Effector memory CD8-positive, alpha-beta T cell (primary cell): Measurements from ENCODE around the gene CAMSAP2.
A peak's percentile ranks its signal among the peaks of the same experiment; 100 is the strongest.
"Not testable (repeated sequence)": the region's sequence is repeated elsewhere in the genome, so short reads cannot be mapped to it uniquely, and the experiment has no call there.

Experiments
- ATAC-seq: fragments of 150-1000 bp; cut with Tn5 transposase; replicated peaks from 2 replicates; pipeline ENCODE4 v1.10.0; 2021; ENCODE audit warnings: mild to moderate bottlenecking, moderate library complexity
- DNase-seq, 3 experiments: peaks; one replicate each; pipeline ENCODE4 v3.0.0; 2021
- H3K27ac Mint-ChIP-seq, 2 donors: one replicate each; pipeline ENCODE4 v1.8.0; 2022; ENCODE audit warnings: mild to moderate bottlenecking in 2 of 2, mixed read lengths in 2 of 2, moderate library complexity in 2 of 2
- H3K27me3 Mint-ChIP-seq, 2 donors: one replicate each; pipeline ENCODE4 v1.8.0; 2022; ENCODE audit warnings: mixed read lengths in 2 of 2
- H3K36me3 Mint-ChIP-seq: one replicate; pipeline ENCODE4 v1.8.0; 2022; ENCODE audit warnings: mild to moderate bottlenecking, moderate library complexity, mixed read lengths; ENCODE audit not compliant: insufficient read depth
- H3K4me1 Mint-ChIP-seq, 2 donors: one replicate each; pipeline ENCODE4 v1.8.0; 2022; ENCODE audit warnings: low read depth in 2 of 2, mixed read lengths in 2 of 2
- H3K4me3 Mint-ChIP-seq, 2 donors: one replicate each; pipeline ENCODE4 v1.8.0; 2022; ENCODE audit warnings: mild to moderate bottlenecking in 2 of 2, mixed read lengths in 2 of 2, moderate library complexity in 2 of 2
- H3K9me3 Mint-ChIP-seq, 2 donors: one replicate each; pipeline ENCODE4 v1.8.0; 2022; ENCODE audit warnings: mixed read lengths in 2 of 2

Gene CAMSAP2

GRCh38 chr1:200744143-200744542 lies 5.5 kb downstream of the CAMSAP2 start:
- no peak for DNase-seq
- Mint-ChIP-seq H3K36me3 (no peaks in the 10 kb centered on the region), H3K27ac (peak overlapping the region in 1 of 2 donors; percentile 5), H3K4me1 (peaks cover 4% of the 10 kb centered on the region in 2 donors), H3K27me3 (no peaks in the 10 kb centered on the region), H3K9me3 (no peaks in the 10 kb centered on the region), H3K4me3 (no peak overlapping the region)
- no peak for ATAC-seq

DNA sequence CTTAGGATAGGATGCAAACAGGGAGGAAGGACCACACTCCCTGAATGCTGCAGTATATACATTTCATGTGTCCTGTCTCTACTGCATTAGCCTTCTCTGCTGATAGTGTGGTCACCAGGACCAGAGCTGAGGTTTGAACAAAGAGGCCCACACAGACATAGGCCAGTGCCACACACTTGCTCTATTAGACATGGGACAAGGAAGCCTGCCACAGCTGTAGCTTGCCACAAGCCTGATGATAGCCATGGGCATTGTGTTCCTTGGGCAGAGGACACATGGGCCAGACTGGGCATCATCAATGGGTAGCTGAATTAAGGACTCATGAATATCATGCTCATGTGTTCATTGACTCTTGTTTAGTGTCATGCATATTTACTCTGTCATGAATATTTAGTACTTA lies 10.4 kb downstream of the CAMSAP2 start:
- H3K27ac Mint-ChIP-seq = no peak overlapping the region
- DNase-seq (no peak), ATAC-seq (no peak)
- H3K4me3 Mint-ChIP-seq = no peak overlapping the region
- H3K36me3 Mint-ChIP-seq = no peaks in the 10 kb centered on the region
- H3K9me3 Mint-ChIP-seq = no peaks in the 10 kb centered on the region
- H3K27me3 Mint-ChIP-seq = no peaks in the 10 kb centered on the region
- peaks cover 0 to 4% of the 10 kb centered on the region in 2 donors for H3K4me1 Mint-ChIP-seq

DNA sequence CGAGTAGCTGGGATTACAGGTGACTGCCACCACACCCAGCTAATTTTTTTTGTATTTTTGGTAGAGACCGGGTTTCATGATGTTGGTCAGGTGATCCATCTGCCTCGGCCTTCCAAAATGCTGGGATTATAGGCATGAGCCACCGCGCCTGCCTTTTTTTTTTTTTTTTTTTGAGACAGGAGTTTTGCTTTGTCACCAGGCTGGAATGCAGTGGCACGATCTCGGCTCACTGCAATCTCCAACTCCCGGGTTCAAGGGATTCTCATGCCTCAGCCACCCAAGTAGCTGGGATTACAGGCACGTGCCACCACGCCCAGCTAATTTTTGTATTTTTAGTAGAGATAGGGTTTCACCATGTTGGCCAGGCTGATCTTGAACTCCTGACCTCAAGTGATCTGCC lies 12.1 kb downstream of the CAMSAP2 start:
- DNase-seq, ATAC-seq, H3K4me1 Mint-ChIP-seq, H3K4me3 Mint-ChIP-seq, H3K36me3 Mint-ChIP-seq, H3K9me3 Mint-ChIP-seq, H3K27ac Mint-ChIP-seq, H3K27me3 Mint-ChIP-seq: not testable (repeated sequence)

- Mint-ChIP-seq H3K27ac (no peak overlapping the region), H3K36me3 (no peaks in the 10 kb centered on the region), H3K4me3 (no peak overlapping the region), H3K4me1 (no peaks in the 10 kb centered on the region), H3K27me3 (no peaks in the 10 kb centered on the region), H3K9me3 (no peaks in the 10 kb centered on the region)
- ATAC-seq (no peak), DNase-seq (no peak)
Observed at GRCh38 chr1:200751717-200752116, 13.0 kb downstream of the CAMSAP2 start.

DNA sequence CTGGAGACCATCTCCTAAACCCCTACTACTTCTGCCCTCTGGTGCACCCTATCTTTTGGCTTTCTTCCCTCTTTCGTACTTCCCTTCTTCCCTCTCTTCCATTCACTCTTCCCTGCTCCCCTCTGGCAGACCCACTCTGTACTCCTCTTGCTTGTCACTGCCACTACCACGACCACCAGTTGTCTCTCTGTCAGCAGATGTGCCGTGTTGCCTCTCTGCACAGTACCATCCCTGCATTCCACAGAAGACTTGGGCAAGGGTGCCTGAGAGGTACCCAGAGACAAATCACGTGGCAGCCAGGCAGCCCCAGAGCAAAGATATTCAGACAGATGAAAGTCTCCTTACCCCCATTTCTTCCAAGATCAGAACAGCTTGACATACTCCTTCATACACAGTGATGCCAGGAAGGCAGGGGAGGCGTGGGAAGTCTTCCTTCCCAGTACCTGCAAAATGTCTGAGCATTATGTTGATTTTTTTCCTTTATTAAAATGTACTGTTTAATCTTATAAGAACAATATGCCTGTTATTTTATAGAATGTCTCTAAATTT lies 15.0 kb downstream of the CAMSAP2 start:
- Mint-ChIP-seq H3K4me3 (no peak overlapping the region), H3K27ac (no peak overlapping the region), H3K4me1 (no peaks in the 10 kb centered on the region), H3K36me3 (no peaks in the 10 kb centered on the region), H3K9me3 (no peaks in the 10 kb centered on the region), H3K27me3 (peaks cover 0 to 3% of the 10 kb centered on the region in 2 donors)
- no peak for DNase-seq
- no peak for ATAC-seq

- ATAC-seq (no peak), DNase-seq (no peak)
- Mint-ChIP-seq H3K4me3 (no peak overlapping the region), H3K36me3 (no peaks in the 10 kb centered on the region), H3K9me3 (no peaks in the 10 kb centered on the region), H3K27me3 (peaks cover 10 to 19% of the 10 kb centered on the region in 2 donors), H3K4me1 (no peaks in the 10 kb centered on the region), H3K27ac (no peak overlapping the region)
Observed at GRCh38 chr1:200755456-200755855, 16.8 kb downstream of the CAMSAP2 start.

DNA sequence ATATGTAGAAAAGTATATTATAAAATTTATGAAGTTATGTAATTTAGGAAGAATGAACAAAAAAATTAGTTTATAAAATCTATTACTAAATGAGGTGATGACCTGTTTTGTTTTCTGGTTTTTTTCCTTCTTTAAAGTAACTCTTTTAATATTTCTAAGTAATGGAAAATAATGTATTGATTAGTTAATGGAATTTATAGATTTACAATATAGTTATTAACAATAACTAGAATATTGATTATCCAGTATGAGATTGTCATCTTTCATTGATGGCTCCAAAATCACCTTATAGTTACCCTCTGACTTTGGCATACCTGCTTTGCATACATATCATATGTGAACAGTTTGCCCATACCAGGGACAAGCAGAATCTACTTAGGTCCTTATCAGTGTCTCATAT lies 23.4 kb downstream of the CAMSAP2 start:
- Mint-ChIP-seq H3K27me3 (peaks cover 16 to 19% of the 10 kb centered on the region in 2 donors), H3K4me3 (no peak overlapping the region), H3K27ac (no peak overlapping the region), H3K9me3 (no peaks in the 10 kb centered on the region), H3K36me3 (no peaks in the 10 kb centered on the region), H3K4me1 (no peaks in the 10 kb centered on the region)
- ATAC-seq = no peak
- DNase-seq = no peak

- no peak for ATAC-seq
- no peaks in the 10 kb centered on the region for H3K4me1 Mint-ChIP-seq
Observed at GRCh38 chr1:200767321-200767720, 28.6 kb downstream of the CAMSAP2 start.

DNA sequence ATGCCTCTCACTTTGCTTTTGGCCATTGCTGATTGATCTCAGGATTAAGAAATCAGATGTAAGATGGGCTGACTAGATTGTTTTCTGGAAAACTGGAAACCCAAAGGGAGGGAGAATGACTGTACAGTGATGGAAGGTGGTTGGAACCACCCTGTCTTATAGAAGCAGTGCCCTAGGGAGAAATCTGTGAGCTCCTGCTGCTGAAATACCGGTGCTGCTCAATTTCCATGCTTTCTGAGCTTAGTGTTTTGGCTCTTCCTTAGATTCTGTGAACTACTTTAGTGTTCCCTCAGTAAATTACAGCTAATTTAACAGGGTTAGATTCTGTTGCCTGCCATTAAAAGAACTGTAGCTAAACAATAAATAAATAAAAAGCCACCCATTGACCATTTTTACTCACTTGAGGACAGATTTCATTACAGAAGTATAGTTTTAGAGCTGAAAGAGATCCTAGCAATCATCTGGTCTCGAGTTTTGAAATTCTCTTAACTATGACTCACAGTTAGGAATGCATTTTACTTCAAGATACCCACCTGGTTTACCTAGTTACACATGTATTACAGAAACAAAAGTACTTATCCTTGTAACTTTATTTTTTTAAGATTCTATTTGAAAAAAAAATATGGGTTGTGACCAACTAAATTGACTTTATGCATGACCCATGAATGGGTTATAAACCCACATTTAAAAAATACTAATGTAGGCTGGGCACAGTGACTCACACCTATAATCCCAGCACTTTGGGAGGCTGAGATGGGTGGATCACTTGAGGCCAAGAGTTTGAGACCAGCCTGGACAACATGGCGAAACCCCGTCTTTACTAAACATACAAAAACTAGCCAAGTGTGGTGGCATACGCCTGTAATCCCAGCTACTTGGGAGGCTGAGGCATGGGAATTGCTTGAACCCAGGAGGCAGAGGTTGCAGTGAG lies 33.2 kb downstream of the CAMSAP2 start:
- DNase-seq = no peak
- no peak overlapping the region for H3K4me3 Mint-ChIP-seq
- no peak for ATAC-seq
- H3K27ac Mint-ChIP-seq = no peak overlapping the region
- H3K4me1 Mint-ChIP-seq = no peaks in the 10 kb centered on the region
- no peaks in the 10 kb centered on the region for H3K9me3 Mint-ChIP-seq
- H3K27me3 Mint-ChIP-seq = peaks cover 6 to 7% of the 10 kb centered on the region in 2 donors
- no peaks in the 10 kb centered on the region for H3K36me3 Mint-ChIP-seq

More at GRCh38 chr1:200767321-200767720, 28.6 kb downstream of the CAMSAP2 start:
- no peak overlapping the region for H3K27ac Mint-ChIP-seq
- H3K9me3 Mint-ChIP-seq = no peaks in the 10 kb centered on the region
- peaks cover 7 to 12% of the 10 kb centered on the region in 2 donors for H3K27me3 Mint-ChIP-seq
- H3K4me3 Mint-ChIP-seq = no peak overlapping the region
- no peak for DNase-seq
- H3K36me3 Mint-ChIP-seq = no peaks in the 10 kb centered on the region

DNA sequence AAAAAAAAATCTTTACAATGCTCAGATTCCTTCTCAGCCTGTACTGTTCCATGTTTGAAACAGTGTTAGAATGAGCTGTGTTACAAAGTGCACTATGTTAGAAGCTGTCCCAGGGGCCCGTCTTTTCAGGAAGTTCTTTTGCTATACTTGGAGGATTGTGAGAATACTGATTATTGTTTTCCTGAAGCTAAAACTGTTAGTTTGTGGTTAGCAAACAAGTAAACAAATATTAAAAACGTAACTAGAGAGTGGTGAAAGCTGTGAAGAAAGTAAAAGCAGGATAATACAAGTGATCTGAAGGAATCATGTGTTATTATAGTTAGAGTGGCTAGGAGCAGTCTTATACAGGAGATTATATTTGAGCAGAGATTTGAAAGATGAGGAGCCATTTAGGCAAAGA lies 35.6 kb downstream of the CAMSAP2 start:
- Mint-ChIP-seq H3K27ac (no peak overlapping the region), H3K9me3 (no peaks in the 10 kb centered on the region), H3K27me3 (no peaks in the 10 kb centered on the region), H3K4me3 (no peak overlapping the region), H3K36me3 (no peaks in the 10 kb centered on the region), H3K4me1 (no peaks in the 10 kb centered on the region)
- ATAC-seq (no peak), DNase-seq (no peak)

DNA sequence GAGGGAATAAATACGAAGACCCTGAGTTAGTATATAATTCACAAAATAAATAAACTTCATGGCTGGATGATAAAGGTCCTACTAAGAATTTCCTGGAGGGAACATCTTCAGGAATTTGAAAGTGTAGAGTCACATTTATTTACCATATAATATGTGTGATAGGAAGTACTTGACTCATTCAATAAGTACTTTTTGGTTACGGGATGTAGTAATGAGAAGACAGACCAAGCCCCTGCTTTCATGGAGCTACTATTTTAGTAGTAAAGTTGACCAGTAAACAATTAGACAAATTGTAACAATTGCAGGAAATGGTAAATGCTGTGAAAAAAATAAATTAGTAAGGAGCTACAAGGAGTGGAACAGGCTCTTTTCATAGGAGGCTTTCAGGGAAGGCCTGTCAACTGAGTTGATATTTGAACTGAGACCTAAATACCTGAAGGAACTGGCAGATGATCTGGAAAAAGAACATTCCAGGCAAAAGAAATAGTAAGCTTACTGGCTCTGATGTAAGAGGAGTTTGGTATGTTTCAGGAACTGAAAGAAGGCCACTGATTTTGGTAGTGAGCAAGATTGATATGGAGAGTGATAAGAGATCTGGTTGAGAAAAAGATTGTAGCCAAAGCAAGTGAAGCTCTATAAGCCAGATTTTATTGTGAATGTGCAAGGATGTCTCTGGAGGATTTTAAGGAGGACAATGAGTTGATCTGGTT lies 36.2 kb downstream of the CAMSAP2 start:
- no peaks in the 10 kb centered on the region for H3K36me3 Mint-ChIP-seq
- ATAC-seq = no peak
- no peak for DNase-seq
- H3K4me1 Mint-ChIP-seq = no peaks in the 10 kb centered on the region
- H3K27me3 Mint-ChIP-seq = no peaks in the 10 kb centered on the region
- no peak overlapping the region for H3K4me3 Mint-ChIP-seq
- no peaks in the 10 kb centered on the region for H3K9me3 Mint-ChIP-seq
- no peak overlapping the region for H3K27ac Mint-ChIP-seq

DNA sequence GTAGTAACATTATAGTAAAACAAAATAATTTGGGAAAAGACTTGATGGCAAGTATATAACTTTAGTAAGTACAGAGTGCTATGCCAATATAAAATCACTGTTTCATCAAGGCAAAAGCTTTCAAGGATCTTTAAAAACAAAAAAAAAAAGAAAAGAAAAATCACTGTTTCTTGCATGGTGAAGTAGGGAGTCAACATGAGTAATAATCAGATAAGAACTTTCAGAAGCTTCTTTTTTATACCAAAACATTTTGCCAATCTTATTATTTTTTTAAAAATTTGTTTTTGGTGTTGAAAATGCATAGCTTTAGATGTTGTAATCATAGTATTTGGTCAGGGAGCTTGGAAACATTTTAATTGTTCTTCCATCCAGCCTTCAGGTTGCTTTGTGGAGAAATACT lies 37.2 kb downstream of the CAMSAP2 start:
- Mint-ChIP-seq H3K4me3 (no peak overlapping the region), H3K36me3 (no peaks in the 10 kb centered on the region), H3K27ac (no peak overlapping the region), H3K9me3 (no peaks in the 10 kb centered on the region), H3K4me1 (no peaks in the 10 kb centered on the region), H3K27me3 (no peaks in the 10 kb centered on the region)
- no peak for DNase-seq
- no peak for ATAC-seq

DNA sequence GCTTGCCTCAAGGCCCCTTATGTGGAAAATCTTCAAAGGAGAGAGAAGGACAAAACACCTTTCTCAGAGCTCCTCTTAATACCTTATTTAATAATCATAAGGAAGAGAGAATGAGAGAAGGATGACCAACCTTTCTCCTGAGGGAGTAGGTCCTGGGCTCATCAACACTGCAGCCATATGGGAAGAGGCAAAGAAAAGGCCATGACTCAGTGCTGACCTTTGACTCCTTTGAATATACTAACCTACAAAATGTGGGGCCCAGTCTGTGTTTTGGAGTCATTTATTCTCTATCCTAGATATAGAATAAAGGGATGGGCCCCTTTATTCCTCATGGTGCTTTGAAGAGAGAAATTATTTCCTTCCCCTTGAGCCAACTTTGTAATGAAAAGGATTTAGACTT lies 38.3 kb downstream of the CAMSAP2 start:
- H3K9me3 Mint-ChIP-seq = no peaks in the 10 kb centered on the region
- no peaks in the 10 kb centered on the region for H3K27me3 Mint-ChIP-seq
- H3K27ac Mint-ChIP-seq = no peak overlapping the region
- H3K4me1 Mint-ChIP-seq = no peaks in the 10 kb centered on the region
- ATAC-seq (no peak), DNase-seq (no peak)
- H3K36me3 Mint-ChIP-seq = no peaks in the 10 kb centered on the region
- H3K4me3 Mint-ChIP-seq = no peak overlapping the region

GRCh38 chr1:200778766-200779165 lies 40.1 kb downstream of the CAMSAP2 start:
- Mint-ChIP-seq H3K36me3 (no peaks in the 10 kb centered on the region), H3K9me3 (no peaks in the 10 kb centered on the region), H3K27ac (no peak overlapping the region), H3K4me3 (no peak overlapping the region), H3K27me3 (no peaks in the 10 kb centered on the region), H3K4me1 (no peaks in the 10 kb centered on the region)
- no peak for DNase-seq
- no peak for ATAC-seq
